PFSK-1 (cell line): ENCODE results near the gene TMC1.

Source experiments
- FOXP2 ChIP-seq: optimal IDR thresholded peaks from 2 replicates; pipeline ENCODE3; 2011; ENCODE audit warnings: borderline replicate concordance, control low read depth, inconsistent platforms; ENCODE audit not compliant: insufficient read depth; ENCODE audit errors: extremely low read length, extremely low read depth
- POLR2AphosphoS5 ChIP-seq: IDR thresholded peaks from 2 replicates; pipeline ENCODE4 v1.6.1; 2012; ENCODE audit warnings: low read depth, mild to moderate bottlenecking, control low read depth, low read length, moderate library complexity
- REST ChIP-seq, 2 experiments: IDR thresholded peaks; 2 replicates each; pipeline versions ENCODE4 v1.6.1 to v1.8.0; 2011 to 2012; ENCODE audit warnings: low read depth in 2 of 2, low read length in 2 of 2, control low read depth in 1 of 2, inconsistent platforms in 1 of 2, mild to moderate bottlenecking in 1 of 2, moderate library complexity in 1 of 2; ENCODE audit not compliant: insufficient read depth in 1 of 2
- SIN3A ChIP-seq: IDR thresholded peaks from 2 replicates; pipeline ENCODE4 v1.6.1; 2012; ENCODE audit warnings: mild to moderate bottlenecking, low read length, moderate library complexity, borderline replicate concordance; ENCODE audit not compliant: insufficient read depth
- TAF1 ChIP-seq: IDR thresholded peaks from 2 replicates; pipeline ENCODE4 v1.6.1; 2012; ENCODE audit warnings: low read length, control low read depth, borderline replicate concordance; ENCODE audit not compliant: insufficient read depth

Gene TMC1

DNA sequence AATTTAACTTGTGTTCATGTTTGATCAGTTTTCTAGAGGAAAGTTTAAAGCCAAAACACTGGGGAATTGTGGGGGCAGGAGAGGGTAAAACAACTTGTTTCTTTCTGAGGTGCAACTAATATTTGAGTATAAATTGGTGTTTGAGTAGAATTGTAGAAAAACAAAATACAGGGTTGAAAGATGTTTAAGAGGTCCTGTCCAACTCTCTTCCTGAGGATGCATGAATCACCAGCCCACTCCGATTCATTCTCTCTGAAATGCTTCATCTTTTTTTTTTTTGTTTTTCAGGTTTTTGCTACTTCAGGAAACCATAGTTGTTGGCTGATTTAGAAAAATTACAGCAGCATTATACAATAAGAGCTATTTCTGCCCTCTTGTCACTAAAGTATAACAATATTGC, 42.4 kb upstream of the TMC1 start:
- TF ChIP-seq SIN3A (no peak), TAF1 (no peak), FOXP2 (no peak), REST (IDR thresholded peaks at IDR 0.05; ENCODE audit: insufficient read depth in 1 of 2, low read depth in 2 of 2, low read length in 2 of 2) (no peak), POLR2AphosphoS5 (no peak)

GRCh38 chr9:72480921-72481320, 40.5 kb upstream of the TMC1 start:
- no peak for TF ChIP-seq POLR2AphosphoS5
- no peak for TF ChIP-seq REST (IDR thresholded peaks at IDR 0.05; ENCODE audit: insufficient read depth in 1 of 2, low read depth in 2 of 2, low read length in 2 of 2)
- no peak for TF ChIP-seq FOXP2
- TF ChIP-seq SIN3A: no peak
- TF ChIP-seq TAF1: no peak

DNA sequence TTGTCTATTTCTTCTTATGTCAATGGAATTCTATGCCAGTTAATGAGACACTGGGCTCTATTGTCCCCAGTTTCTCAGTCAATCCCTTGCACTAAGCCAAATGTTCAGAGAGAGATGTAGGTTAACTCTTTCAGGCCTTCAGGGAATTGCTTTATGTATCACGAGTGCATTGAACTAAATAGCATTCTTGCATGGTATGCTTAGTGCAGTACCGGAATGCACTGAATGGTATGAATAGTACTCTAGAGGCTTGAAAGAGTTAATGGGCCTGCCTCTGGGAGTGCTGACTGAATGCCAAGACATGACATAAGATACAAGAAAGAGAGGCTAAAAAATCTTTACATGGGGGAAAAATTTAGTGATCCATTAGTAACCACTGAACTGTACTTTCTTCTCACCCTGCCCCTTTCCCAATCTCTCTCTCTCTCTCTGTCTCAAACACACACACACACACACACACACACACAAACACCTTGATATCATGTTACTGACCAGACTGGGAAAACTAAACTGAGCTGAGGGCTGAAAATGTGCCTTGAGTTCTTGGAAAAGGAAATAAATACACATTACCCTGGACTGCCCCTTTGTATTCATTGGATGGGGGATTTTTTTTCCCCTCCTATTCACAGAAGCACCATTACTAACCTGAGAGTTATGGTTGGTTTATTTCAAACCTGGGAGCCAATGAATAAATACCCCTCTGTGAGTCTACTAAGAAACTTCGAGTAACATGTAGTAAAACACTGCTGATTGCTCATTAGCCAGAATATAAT, 35.4 kb upstream of the TMC1 start:
- TF ChIP-seq SIN3A: no peak
- TF ChIP-seq TAF1: no peak
- no peak for TF ChIP-seq POLR2AphosphoS5
- no peak for TF ChIP-seq FOXP2
- no peak for TF ChIP-seq REST (IDR thresholded peaks at IDR 0.05; ENCODE audit: insufficient read depth in 1 of 2, low read depth in 2 of 2, low read length in 2 of 2)

- TF ChIP-seq TAF1 (no peak), FOXP2 (no peak)
These were observed 34.8 kb upstream of the TMC1 start for GRCh38 chr9:72486594-72486955.

- TF ChIP-seq TAF1: no peak
- TF ChIP-seq FOXP2: no peak
- no peak for TF ChIP-seq POLR2AphosphoS5
- no peak for TF ChIP-seq SIN3A
- no peak for TF ChIP-seq REST (IDR thresholded peaks at IDR 0.05; ENCODE audit: insufficient read depth in 1 of 2, low read depth in 2 of 2, low read length in 2 of 2)
These were observed 31.4 kb upstream of the TMC1 start for GRCh38 chr9:72489986-72490385.
